HL-60 (cell line): Measurements from ENCODE around the gene NRK.

Experiments
- DNase-seq, 2 experiments: peaks; one replicate each; pipeline ENCODE4 v3.0.0-alpha.2; 2010 to 2020; ENCODE audit warnings: low read depth in 1 of 2, low spot score in 1 of 2
- H3K27ac ChIP-seq: fragments of 250-450 bp; sonication (Bioruptor Pico); replicated peaks from 2 replicates; pipeline ENCODE4 v1.5.1; 2020; ENCODE audit warnings: mild to moderate bottlenecking, moderate library complexity
- H3K27me3 ChIP-seq: fragments of 250-450 bp; sonication (Bioruptor Pico); 2 replicates; pipeline ENCODE4 v1.5.1; 2021; ENCODE audit warnings: mild to moderate bottlenecking, moderate library complexity; ENCODE audit not compliant: insufficient read depth, poor library complexity, severe bottlenecking
- H3K4me3 ChIP-seq: replicated peaks from 2 replicates; pipeline ENCODE4 v1.5.1; 2011; ENCODE audit warnings: mild to moderate bottlenecking, control low read depth, low read length; ENCODE audit not compliant: insufficient read depth
- CTCF ChIP-seq: IDR thresholded peaks from one replicate; pipeline ENCODE4 v1.5.1; 2011; ENCODE audit warnings: low read length, control low read depth, inconsistent platforms; ENCODE audit not compliant: insufficient read depth
- GABPA ChIP-seq: IDR thresholded peaks from 2 replicates; pipeline ENCODE4 v1.6.1; 2012; ENCODE audit warnings: low read depth
- POLR2AphosphoS5 ChIP-seq: IDR thresholded peaks from 2 replicates; pipeline ENCODE4 v1.6.1; 2012; ENCODE audit warnings: low read depth
- SPI1 ChIP-seq: IDR thresholded peaks from 2 replicates; pipeline ENCODE4 v1.6.1; 2012; ENCODE audit warnings: low read depth, mild to moderate bottlenecking, borderline replicate concordance
- TF ChIP-seq, protein P1 (sequence below): IDR thresholded peaks from 2 replicates; pipeline ENCODE4 v1.6.1; 2012; ENCODE audit warnings: low read depth; ENCODE audit not compliant: insufficient replicate concordance

NRK gene

DNA sequence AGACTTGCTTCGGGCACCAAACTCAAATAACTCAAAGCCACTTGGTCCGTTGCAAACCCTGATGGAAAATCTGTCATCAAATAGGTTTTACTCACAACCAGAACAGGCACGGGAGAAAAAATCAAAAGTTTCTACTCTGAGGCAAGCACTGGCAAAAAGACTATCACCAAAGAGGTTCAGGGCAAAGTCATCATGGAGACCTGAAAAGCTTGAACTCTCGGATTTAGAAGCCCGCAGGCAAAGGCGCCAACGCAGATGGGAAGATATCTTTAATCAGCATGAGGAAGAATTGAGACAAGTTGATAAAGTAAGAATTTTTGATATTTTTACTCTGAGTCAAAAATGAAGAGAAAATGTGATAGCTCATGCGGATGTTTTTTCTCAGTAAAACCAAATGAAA is 87.2 kb downstream of the NRK start:
- H3K27me3 ChIP-seq: no peaks in the 10 kb centered on the region
- no peak for DNase-seq
- TF ChIP-seq POLR2AphosphoS5: no peak
- TF ChIP-seq GABPA: no peak
- no peak for TF ChIP-seq CTCF
- TF ChIP-seq, protein P1, sequence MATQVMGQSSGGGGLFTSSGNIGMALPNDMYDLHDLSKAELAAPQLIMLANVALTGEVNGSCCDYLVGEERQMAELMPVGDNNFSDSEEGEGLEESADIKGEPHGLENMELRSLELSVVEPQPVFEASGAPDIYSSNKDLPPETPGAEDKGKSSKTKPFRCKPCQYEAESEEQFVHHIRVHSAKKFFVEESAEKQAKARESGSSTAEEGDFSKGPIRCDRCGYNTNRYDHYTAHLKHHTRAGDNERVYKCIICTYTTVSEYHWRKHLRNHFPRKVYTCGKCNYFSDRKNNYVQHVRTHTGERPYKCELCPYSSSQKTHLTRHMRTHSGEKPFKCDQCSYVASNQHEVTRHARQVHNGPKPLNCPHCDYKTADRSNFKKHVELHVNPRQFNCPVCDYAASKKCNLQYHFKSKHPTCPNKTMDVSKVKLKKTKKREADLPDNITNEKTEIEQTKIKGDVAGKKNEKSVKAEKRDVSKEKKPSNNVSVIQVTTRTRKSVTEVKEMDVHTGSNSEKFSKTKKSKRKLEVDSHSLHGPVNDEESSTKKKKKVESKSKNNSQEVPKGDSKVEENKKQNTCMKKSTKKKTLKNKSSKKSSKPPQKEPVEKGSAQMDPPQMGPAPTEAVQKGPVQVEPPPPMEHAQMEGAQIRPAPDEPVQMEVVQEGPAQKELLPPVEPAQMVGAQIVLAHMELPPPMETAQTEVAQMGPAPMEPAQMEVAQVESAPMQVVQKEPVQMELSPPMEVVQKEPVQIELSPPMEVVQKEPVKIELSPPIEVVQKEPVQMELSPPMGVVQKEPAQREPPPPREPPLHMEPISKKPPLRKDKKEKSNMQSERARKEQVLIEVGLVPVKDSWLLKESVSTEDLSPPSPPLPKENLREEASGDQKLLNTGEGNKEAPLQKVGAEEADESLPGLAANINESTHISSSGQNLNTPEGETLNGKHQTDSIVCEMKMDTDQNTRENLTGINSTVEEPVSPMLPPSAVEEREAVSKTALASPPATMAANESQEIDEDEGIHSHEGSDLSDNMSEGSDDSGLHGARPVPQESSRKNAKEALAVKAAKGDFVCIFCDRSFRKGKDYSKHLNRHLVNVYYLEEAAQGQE: no peak
- no peak for TF ChIP-seq SPI1

DNA sequence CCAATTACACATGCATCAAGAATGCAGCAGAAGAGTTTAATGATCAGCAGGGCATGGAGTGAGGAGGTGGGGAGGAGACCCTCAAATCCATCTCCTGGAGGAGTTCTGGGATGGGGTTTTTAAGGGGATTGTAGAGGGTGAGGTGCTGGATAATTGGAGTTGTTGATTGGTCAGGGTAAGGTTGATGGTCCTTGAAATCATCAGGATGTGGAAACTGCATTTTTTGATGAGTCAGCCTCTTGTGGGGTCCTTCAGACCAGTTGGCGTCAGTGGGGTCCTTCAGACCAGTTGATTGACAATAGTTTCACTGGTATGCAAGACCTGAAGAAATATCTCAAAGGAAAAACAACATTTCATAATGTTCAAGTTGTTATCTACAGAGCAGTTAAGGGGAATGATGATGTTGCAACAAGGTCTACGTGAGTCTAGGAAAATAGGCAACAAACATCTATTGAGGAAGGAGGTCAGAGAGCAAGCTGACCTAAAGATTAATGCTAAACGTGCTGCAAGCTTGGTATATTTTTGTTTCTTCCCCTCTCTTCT is 88.3 kb downstream of the NRK start:
- H3K4me3 ChIP-seq: no peak overlapping the region
- DNase-seq: no peak
- no peaks in the 10 kb centered on the region for H3K27me3 ChIP-seq
- H3K27ac ChIP-seq: no peak overlapping the region
- TF ChIP-seq, protein P1: no peak
- TF ChIP-seq GABPA: no peak
- TF ChIP-seq POLR2AphosphoS5: no peak
- no peak for TF ChIP-seq CTCF
- no peak for TF ChIP-seq SPI1

More for the DNA sequence above, 87.2 kb downstream of the NRK start:
- H3K27ac ChIP-seq: no peak overlapping the region
- no peak overlapping the region for H3K4me3 ChIP-seq

DNA sequence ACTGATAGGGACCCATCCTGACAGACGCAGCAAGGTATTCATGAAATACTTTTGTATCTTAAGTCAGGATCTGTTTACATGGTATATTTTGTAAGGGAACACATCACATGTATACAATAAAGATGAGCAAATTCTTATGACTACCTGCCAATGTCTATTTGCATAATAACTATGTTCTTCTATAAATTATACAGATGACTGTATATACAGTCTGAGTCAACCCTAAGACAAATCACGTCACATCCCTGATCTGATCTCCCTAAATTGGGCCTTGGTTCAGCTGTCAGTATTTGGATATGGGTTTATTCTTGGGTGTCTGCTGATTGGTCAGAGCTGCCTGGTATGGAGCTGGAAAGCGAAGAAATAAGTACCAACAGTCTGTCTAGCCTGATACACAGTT is 122.9 kb downstream of the NRK start:
- DNase-seq: no peak
- TF ChIP-seq POLR2AphosphoS5 (no peak), GABPA (no peak), SPI1 (no peak), CTCF (no peak)
- TF ChIP-seq, protein P1: no peak
- Histone ChIP-seq H3K4me3 (no peak overlapping the region), H3K27me3 (no peaks in the 10 kb centered on the region), H3K27ac (no peak overlapping the region)
